Ascending aorta (tissue), 2 donors: ENCODE data around the gene TSPAN5. TPM values are rescaled to one million over a fixed set of nuclear protein-coding genes. Genes with fewer than 3 reads are reported as not detected.

ENCODE experiments used
- DNase-seq, 2 donors: peaks; one replicate each; pipeline ENCODE4 v3.0.0-alpha.2; 2019; ENCODE audit warnings: low spot score in 2 of 2
- H3K27ac ChIP-seq, 2 donors: fragments of 200-600 bp; sonication (generic); one replicate each; pipeline ENCODE4 v1.5.1; 2016 to 2017; ENCODE audit warnings: mild to moderate bottlenecking in 1 of 2
- H3K27me3 ChIP-seq: fragments of 200-600 bp; sonication (generic); one replicate; pipeline ENCODE4 v1.5.1; 2017
- H3K36me3 ChIP-seq, 2 donors: fragments of 200-600 bp; sonication (generic); one replicate each; pipeline ENCODE4 v1.5.1; 2016
- H3K4me1 ChIP-seq, 2 donors: fragments of 200-600 bp; sonication (generic); one replicate each; pipeline ENCODE4 v1.5.1; 2016 to 2017; ENCODE audit warnings: mild to moderate bottlenecking in 1 of 2
- H3K4me3 ChIP-seq, 2 donors: fragments of 200-600 bp; sonication (generic); one replicate each; pipeline ENCODE4 v1.5.1; 2016 to 2017; ENCODE audit warnings: mild to moderate bottlenecking in 1 of 2
- H3K9me3 ChIP-seq, 2 donors: fragments of 200-600 bp; sonication (generic); one replicate each; pipeline ENCODE4 v1.5.1; 2016
- intact Hi-C: fragments of 100-400 bp; cut with DNase I; formaldehyde crosslinking; loops from one replicate; pipeline ENCODE4 v1.15.1; 2023
- total RNA-seq: library from RNA; depleted of rRNA; stranded (reverse); fragments of >200 nt; gene quantifications from one replicate; pipeline ENCODE4 v1.1.0, GENCODE V29; 2016
- TF ChIP-seq, protein P1 (sequence below), 3 experiments: fragments of 200-600 bp in 2 of 3; fragments of 450-650 bp in 1 of 3; sonication (generic) in 2 of 3; IDR thresholded peaks; one replicate each; pipeline ENCODE4 v1.5.1; 2016 to 2019; ENCODE audit warnings: antibody characterized with exemption in 3 of 3, mild to moderate bottlenecking in 1 of 3, moderate library complexity in 1 of 3

Gene TSPAN5
- total RNA-seq, 1 donor from 2014 or later = 5.2 TPM

DNA sequence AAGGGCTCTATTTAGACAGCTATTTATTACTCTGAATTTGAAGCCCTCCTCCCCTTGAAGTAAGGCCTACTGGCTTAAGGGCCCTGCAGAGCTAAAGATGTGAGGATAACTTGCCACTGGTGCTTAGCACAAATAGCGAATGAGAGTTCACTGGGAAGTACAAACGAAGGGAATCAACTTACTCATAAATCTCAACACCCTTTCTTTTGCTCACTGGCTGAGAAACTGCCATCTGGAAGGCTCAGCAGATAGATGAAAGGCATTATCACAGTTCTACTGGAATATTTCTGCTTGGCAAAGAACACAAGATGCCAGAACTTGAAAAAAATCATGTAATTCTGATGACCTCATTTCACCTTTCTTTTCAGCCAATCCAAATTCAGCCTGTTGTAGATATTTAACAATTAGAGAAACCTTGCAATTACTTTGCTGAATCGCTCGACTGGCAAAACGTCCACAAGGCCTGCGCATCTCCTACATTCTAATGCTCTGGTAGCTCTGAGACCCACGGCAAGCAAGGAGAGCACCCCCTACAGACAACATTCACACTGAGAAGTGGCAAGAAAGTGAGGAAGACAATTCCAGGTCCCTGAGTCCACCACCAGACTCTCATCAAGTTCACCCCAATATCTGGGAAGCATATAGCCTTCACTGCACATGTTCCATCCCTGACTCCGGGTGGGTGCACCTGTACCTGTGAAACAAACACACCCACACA is 27.5 kb downstream of the TSPAN5 start:
- intact Hi-C loops = no loop called here
- H3K27ac ChIP-seq = no peak overlapping the region

GRCh38 chr4:98627531-98628257 is 30.7 kb downstream of the TSPAN5 start:
- no peak for DNase-seq
- intact Hi-C loops = loop anchor here (2.0 kb wide), 1 partner anchor 31 kb away; the partner anchor contains the start of gene TSPAN5
- Histone ChIP-seq H3K4me1 (peaks cover 0 to 18% of the 10 kb centered on the region in 2 donors), H3K36me3 (no peaks in the 10 kb centered on the region), H3K27me3 (no peaks in the 10 kb centered on the region), H3K9me3 (no peaks in the 10 kb centered on the region), H3K4me3 (no peak overlapping the region), H3K27ac (peak overlapping the region; percentile 60 to 68)
- TF ChIP-seq, protein P1, sequence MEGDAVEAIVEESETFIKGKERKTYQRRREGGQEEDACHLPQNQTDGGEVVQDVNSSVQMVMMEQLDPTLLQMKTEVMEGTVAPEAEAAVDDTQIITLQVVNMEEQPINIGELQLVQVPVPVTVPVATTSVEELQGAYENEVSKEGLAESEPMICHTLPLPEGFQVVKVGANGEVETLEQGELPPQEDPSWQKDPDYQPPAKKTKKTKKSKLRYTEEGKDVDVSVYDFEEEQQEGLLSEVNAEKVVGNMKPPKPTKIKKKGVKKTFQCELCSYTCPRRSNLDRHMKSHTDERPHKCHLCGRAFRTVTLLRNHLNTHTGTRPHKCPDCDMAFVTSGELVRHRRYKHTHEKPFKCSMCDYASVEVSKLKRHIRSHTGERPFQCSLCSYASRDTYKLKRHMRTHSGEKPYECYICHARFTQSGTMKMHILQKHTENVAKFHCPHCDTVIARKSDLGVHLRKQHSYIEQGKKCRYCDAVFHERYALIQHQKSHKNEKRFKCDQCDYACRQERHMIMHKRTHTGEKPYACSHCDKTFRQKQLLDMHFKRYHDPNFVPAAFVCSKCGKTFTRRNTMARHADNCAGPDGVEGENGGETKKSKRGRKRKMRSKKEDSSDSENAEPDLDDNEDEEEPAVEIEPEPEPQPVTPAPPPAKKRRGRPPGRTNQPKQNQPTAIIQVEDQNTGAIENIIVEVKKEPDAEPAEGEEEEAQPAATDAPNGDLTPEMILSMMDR (IDR thresholded peaks at IDR 0.05) = no peak

More for the DNA sequence above, 27.5 kb downstream of the TSPAN5 start:
- H3K4me1 ChIP-seq = peaks cover 0 to 15% of the 10 kb centered on the region in 2 donors
- no peak for DNase-seq
- H3K4me3 ChIP-seq = no peak overlapping the region
- H3K9me3 ChIP-seq = no peaks in the 10 kb centered on the region
- H3K27me3 ChIP-seq = no peaks in the 10 kb centered on the region
- TF ChIP-seq, protein P1 (IDR thresholded peaks at IDR 0.05) = no peak
- no peaks in the 10 kb centered on the region for H3K36me3 ChIP-seq

GRCh38 chr4:98626350-98626749 is 32.1 kb downstream of the TSPAN5 start:
- TF ChIP-seq, protein P1 (IDR thresholded peaks at IDR 0.05) = no peak
- Histone ChIP-seq H3K9me3 (no peaks in the 10 kb centered on the region), H3K27ac (peak overlapping the region; percentile 68 to 72), H3K4me3 (no peak overlapping the region), H3K36me3 (no peaks in the 10 kb centered on the region), H3K27me3 (no peaks in the 10 kb centered on the region), H3K4me1 (peaks cover 0 to 18% of the 10 kb centered on the region in 2 donors)
- peak in 1 of 2 donors; percentile 78 for DNase-seq
- intact Hi-C loops = loop anchor here (2.0 kb wide), 1 partner anchor 32 kb away; the partner anchor contains the start of gene TSPAN5

- Histone ChIP-seq H3K4me3 (no peak overlapping the region), H3K27ac (peak overlapping the region; percentile 68 to 72), H3K4me1 (peaks cover 0 to 18% of the 10 kb centered on the region in 2 donors), H3K9me3 (no peaks in the 10 kb centered on the region), H3K27me3 (no peaks in the 10 kb centered on the region), H3K36me3 (no peaks in the 10 kb centered on the region)
- TF ChIP-seq, protein P1 (IDR thresholded peaks at IDR 0.05) = no peak
- intact Hi-C loops = loop anchor here (2.0 kb wide), 1 partner anchor 33 kb away; the partner anchor contains the start of gene TSPAN5
- DNase-seq = no peak
Observed at GRCh38 chr4:98625920-98626319, 32.5 kb downstream of the TSPAN5 start.

- Histone ChIP-seq H3K9me3 (no peaks in the 10 kb centered on the region), H3K36me3 (no peaks in the 10 kb centered on the region), H3K27me3 (no peaks in the 10 kb centered on the region), H3K4me1 (peaks cover 0 to 18% of the 10 kb centered on the region in 2 donors), H3K4me3 (no peak overlapping the region), H3K27ac (peak overlapping the region in 1 of 2 donors; percentile 2)
- intact Hi-C loops = no loop called here
- no peak for DNase-seq
- TF ChIP-seq, protein P1 (IDR thresholded peaks at IDR 0.05) = no peak
Observed at GRCh38 chr4:98625399-98625798, 33.0 kb downstream of the TSPAN5 start.
